DOHH2 (cell line): ENCODE results near the gene SFXN5.

ENCODE experiments used
- H3F3A ChIP-seq: fragments of 200-600 bp; sonication (generic), shearing (Covaris generic); 2 replicates; pipeline ENCODE4 v1.6.0; 2016; ENCODE audit warnings: antibody characterized with exemption, mild to moderate bottlenecking; ENCODE audit not compliant: control insufficient read depth, insufficient read depth
- H3K27ac ChIP-seq: fragments of 200-600 bp; sonication (generic); 2 replicates; pipeline ENCODE4 v1.5.1; 2014; ENCODE audit warnings: low read depth, mild to moderate bottlenecking, low read length, moderate library complexity
- H3K27me3 ChIP-seq: fragments of 200-600 bp; sonication (generic); 2 replicates; pipeline ENCODE4 v1.6.1; 2014; ENCODE audit warnings: mild to moderate bottlenecking, low read length, mixed read lengths; ENCODE audit not compliant: control insufficient read depth
- H3K36me3 ChIP-seq: fragments of 200-600 bp; sonication (generic); 2 replicates; pipeline ENCODE4 v1.6.1; 2014; ENCODE audit warnings: mild to moderate bottlenecking, low read length, moderate library complexity, mixed read lengths; ENCODE audit not compliant: control insufficient read depth
- H3K4me1 ChIP-seq: fragments of 200-600 bp; sonication (generic); 2 replicates; pipeline ENCODE4 v1.6.1; 2014; ENCODE audit warnings: mild to moderate bottlenecking, low read length, mixed read lengths; ENCODE audit not compliant: control insufficient read depth
- H3K4me2 ChIP-seq: fragments of 200-600 bp; sonication (generic); 2 replicates; pipeline ENCODE4 v1.6.0; 2014; ENCODE audit warnings: mild to moderate bottlenecking, low read length, moderate library complexity
- H3K4me3 ChIP-seq: fragments of 200-600 bp; sonication (generic); 2 replicates; pipeline ENCODE4 v1.5.1; 2014; ENCODE audit warnings: mild to moderate bottlenecking, low read length, mixed read lengths
- H3K79me2 ChIP-seq: fragments of 200-600 bp; sonication (generic); 2 replicates; pipeline ENCODE4 v1.6.1; 2014; ENCODE audit warnings: mild to moderate bottlenecking, low read length, mixed read lengths; ENCODE audit not compliant: control insufficient read depth
- H3K9me2 ChIP-seq: fragments of 200-600 bp; sonication (generic); replicated peaks from 2 replicates; pipeline ENCODE4 v1.6.1; 2014; ENCODE audit warnings: mild to moderate bottlenecking, low read length, mixed read lengths; ENCODE audit not compliant: control insufficient read depth
- H3K9me3 ChIP-seq: fragments of 200-600 bp; sonication (generic); 2 replicates; pipeline ENCODE4 v1.6.1; 2014; ENCODE audit warnings: antibody characterized with exemption, low read length, mixed read lengths; ENCODE audit not compliant: control insufficient read depth, insufficient read depth
- H4K20me1 ChIP-seq: fragments of 200-600 bp; sonication (generic); 2 replicates; pipeline ENCODE4 v1.6.0; 2014; ENCODE audit warnings: low read depth, mild to moderate bottlenecking, antibody characterized with exemption, low read length, moderate library complexity; ENCODE audit not compliant: control insufficient read depth, insufficient read depth
- EZH2phosphoT487 ChIP-seq: fragments of 200-600 bp; sonication (generic); IDR thresholded peaks from 2 replicates; pipeline ENCODE4 v1.6.1; 2017; ENCODE audit warnings: borderline replicate concordance, mild to moderate bottlenecking, antibody characterized with exemption, low read length, moderate library complexity, mixed read lengths
- TF ChIP-seq, protein P1 (sequence below): fragments of 200-600 bp; sonication (generic); IDR thresholded peaks from one replicate; pipeline ENCODE4 v1.5.1; 2014; ENCODE audit warnings: antibody characterized with exemption, mild to moderate bottlenecking, low read depth, low read length; ENCODE audit not compliant: poor library complexity, severe bottlenecking

Gene SFXN5

DNA sequence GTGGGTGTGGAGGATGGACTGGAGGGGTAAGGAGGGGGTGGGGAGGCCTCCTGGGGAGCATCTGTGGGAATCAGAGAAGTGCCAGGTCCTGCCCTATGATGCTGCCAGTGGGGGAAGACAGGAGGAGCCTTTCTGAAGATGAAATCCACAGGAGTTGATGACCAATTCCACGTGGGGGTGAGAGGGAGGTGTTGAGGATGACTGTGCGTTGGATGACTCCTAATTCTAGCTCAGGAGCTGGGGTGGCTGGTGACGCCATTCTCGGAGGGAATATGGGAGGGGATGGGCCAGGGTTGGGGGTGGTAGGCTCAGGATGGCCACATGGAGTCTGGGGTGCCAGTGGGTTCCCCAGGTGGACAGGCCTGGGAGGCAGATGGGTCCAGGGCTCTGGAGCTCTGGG, 121.9 kb downstream of the SFXN5 start:
- Histone ChIP-seq H3F3A (no peaks in the 10 kb centered on the region), H3K4me3 (no peak overlapping the region), H3K27ac (no peak overlapping the region), H3K4me2 (no peak overlapping the region), H3K36me3 (no peaks in the 10 kb centered on the region), H3K79me2 (no peaks in the 10 kb centered on the region), H4K20me1 (no peaks in the 10 kb centered on the region), H3K4me1 (no peaks in the 10 kb centered on the region), H3K9me3 (no peaks in the 10 kb centered on the region), H3K27me3 (no peaks in the 10 kb centered on the region), H3K9me2 (no peaks in the 10 kb centered on the region)
- TF ChIP-seq EZH2phosphoT487: no peak
- TF ChIP-seq, protein P1, sequence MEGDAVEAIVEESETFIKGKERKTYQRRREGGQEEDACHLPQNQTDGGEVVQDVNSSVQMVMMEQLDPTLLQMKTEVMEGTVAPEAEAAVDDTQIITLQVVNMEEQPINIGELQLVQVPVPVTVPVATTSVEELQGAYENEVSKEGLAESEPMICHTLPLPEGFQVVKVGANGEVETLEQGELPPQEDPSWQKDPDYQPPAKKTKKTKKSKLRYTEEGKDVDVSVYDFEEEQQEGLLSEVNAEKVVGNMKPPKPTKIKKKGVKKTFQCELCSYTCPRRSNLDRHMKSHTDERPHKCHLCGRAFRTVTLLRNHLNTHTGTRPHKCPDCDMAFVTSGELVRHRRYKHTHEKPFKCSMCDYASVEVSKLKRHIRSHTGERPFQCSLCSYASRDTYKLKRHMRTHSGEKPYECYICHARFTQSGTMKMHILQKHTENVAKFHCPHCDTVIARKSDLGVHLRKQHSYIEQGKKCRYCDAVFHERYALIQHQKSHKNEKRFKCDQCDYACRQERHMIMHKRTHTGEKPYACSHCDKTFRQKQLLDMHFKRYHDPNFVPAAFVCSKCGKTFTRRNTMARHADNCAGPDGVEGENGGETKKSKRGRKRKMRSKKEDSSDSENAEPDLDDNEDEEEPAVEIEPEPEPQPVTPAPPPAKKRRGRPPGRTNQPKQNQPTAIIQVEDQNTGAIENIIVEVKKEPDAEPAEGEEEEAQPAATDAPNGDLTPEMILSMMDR: no peak

DNA sequence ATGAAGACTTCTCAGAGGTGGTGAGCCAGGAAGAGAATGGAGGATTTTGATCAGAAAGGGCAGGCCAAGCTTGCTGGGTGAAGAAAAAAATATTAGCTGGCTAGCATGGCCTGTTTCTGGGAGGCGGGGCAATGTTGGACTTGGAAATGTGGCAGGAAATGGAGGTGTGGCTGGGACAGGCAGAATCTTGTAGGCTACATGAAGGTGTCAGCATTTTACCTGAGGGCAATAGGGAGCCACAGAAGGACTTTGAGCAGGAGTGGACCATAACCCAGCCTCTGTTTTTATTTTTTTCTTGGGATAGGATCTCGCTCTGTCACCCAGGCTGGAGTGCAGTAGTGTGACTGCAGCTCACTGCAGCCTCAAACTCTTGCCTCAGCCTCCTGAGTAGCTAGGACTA, 122.5 kb downstream of the SFXN5 start:
- no peak overlapping the region for H3K27ac ChIP-seq
- H3K4me2 ChIP-seq: no peak overlapping the region
- H3K4me3 ChIP-seq: no peak overlapping the region
- H3K4me1 ChIP-seq: no peaks in the 10 kb centered on the region
- no peak for TF ChIP-seq EZH2phosphoT487
- TF ChIP-seq, protein P1: no peak
- no peaks in the 10 kb centered on the region for H3K36me3 ChIP-seq
- H3F3A ChIP-seq: no peaks in the 10 kb centered on the region
- no peaks in the 10 kb centered on the region for H4K20me1 ChIP-seq
- H3K79me2 ChIP-seq: no peaks in the 10 kb centered on the region
- H3K9me3 ChIP-seq: no peaks in the 10 kb centered on the region
- no peaks in the 10 kb centered on the region for H3K9me2 ChIP-seq
- no peaks in the 10 kb centered on the region for H3K27me3 ChIP-seq

DNA sequence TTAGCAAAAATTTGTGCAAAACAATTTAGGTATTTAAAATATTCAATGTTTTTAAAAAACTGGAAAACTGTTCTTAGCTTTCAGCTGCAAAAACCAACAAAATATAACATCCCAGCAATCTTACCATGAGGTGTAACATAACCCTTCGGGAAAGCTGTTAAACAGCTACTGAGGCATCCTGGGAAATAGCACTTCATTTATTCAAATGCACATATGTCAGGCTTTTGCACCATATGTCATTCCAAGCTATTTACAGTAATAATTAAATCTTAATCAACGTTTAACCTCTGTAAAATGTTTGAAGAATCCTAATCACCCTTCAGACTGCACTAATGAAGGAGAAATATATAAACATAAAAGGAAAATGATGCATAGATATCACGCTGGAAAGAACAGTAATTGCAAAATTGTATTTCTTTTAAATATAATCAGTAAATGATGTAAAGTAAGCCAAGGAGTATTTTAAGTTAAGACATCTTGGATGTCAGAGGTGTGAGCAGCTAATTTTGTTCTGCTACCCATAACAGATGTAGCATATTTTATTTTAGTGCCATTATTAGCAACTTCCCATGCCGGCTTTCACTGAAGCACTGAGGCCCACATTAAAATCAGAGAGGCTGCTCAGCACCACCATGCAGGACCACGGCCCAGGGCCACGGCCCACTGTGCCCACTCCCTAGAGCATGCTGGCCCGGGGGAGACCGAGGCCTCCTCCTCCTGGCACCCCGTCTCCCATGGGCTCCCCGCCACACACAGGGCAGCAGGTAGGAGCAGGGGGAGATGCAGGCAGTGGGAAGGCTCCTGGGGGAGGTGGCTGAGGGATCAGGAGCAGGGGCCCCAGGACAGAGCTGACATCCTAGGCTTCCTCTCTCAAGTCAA, 123.3 kb downstream of the SFXN5 start:
- Histone ChIP-seq H3K79me2 (no peaks in the 10 kb centered on the region), H4K20me1 (no peaks in the 10 kb centered on the region), H3K9me3 (no peaks in the 10 kb centered on the region), H3K27me3 (no peaks in the 10 kb centered on the region), H3K4me2 (no peak overlapping the region), H3K27ac (no peak overlapping the region), H3K9me2 (no peaks in the 10 kb centered on the region), H3K4me1 (no peaks in the 10 kb centered on the region), H3K4me3 (no peak overlapping the region), H3F3A (no peaks in the 10 kb centered on the region), H3K36me3 (no peaks in the 10 kb centered on the region)
- TF ChIP-seq EZH2phosphoT487: no peak
- TF ChIP-seq, protein P1: no peak
